Measurements from ENCODE around the gene BHMT. TPM values are rescaled to one million over a fixed set of nuclear protein-coding genes. Genes with fewer than 3 reads are reported as not detected.

Gene BHMT
- total RNA-seq, 2 donors from 2014 or later: not detected

- no peak overlapping the region for H3K4me3 ChIP-seq
- H3K27me3 ChIP-seq: no peaks in the 10 kb centered on the region
- intact Hi-C loops (cut with DNase I): loop anchor here (10.0 kb wide), 2 partner anchors 109 to 331 kb away; no protein-coding TSS in a partner anchor
- TF ChIP-seq, protein P1, sequence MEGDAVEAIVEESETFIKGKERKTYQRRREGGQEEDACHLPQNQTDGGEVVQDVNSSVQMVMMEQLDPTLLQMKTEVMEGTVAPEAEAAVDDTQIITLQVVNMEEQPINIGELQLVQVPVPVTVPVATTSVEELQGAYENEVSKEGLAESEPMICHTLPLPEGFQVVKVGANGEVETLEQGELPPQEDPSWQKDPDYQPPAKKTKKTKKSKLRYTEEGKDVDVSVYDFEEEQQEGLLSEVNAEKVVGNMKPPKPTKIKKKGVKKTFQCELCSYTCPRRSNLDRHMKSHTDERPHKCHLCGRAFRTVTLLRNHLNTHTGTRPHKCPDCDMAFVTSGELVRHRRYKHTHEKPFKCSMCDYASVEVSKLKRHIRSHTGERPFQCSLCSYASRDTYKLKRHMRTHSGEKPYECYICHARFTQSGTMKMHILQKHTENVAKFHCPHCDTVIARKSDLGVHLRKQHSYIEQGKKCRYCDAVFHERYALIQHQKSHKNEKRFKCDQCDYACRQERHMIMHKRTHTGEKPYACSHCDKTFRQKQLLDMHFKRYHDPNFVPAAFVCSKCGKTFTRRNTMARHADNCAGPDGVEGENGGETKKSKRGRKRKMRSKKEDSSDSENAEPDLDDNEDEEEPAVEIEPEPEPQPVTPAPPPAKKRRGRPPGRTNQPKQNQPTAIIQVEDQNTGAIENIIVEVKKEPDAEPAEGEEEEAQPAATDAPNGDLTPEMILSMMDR (IDR thresholded peaks at IDR 0.05): peak; percentile 52 to 76 (median 74)
- TF ChIP-seq POLR2A (IDR thresholded peaks at IDR 0.05): no peak
- ATAC-seq (peak; percentile 89), DNase-seq (peak; percentile 71 to 83 (median 72))
- H3K27ac ChIP-seq: peak overlapping the region in 3 of 4 donors; percentile 14 to 39 (median 31)
- no peaks in the 10 kb centered on the region for H3K9me3 ChIP-seq
- H3K4me1 ChIP-seq: peaks cover 13% of the 10 kb centered on the region
- H3K36me3 ChIP-seq (replicated peaks in 1 of 2; ENCODE audit: insufficient read depth in 1 of 2, low read depth in 2 of 2): no peaks in the 10 kb centered on the region
- WGBS, 2 donors: 1 to 3% methylated on average over 11 of the region's 11 CpGs
Observed at GRCh38 chr5:79133657-79134451, 22.2 kb downstream of the BHMT start.

DNA sequence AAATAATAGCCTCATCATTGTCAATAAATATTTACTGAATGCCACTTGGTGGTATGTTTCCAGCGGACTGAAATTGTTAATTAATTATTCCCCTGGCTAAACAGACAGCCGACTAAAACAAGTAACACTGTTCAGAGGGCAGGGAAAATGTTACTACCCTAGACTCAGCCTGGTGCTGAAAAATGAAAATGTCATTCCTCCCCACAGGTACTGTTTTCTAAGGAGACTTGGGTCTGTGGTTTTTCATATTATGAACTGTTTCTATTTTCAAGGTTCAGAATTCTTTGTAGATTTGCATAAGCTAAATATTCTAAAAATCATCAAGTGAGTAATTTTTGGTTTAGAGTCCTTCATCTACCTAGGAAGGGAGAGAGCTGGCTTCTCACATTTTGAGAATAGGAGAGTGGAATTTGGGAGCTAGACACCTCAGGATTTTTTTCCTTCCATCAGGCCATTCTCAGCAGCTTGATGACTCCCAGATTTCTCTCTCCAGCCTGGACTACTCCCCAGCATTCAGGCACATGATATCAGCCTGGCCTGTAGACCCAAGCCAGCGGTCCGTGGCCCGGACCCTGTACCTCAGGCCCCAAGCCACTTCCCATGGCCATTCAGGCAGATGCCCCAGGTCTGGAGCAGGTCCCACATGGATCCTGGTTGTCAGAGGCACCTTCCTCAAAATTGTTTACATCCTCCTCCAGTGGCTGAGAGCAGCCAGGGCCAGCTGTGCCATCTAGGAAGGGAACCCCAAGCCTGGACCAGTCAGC lies 24.4 kb downstream of the BHMT start:
- Histone ChIP-seq H3K4me3 (no peak overlapping the region), H3K4me1 (peaks cover 13% of the 10 kb centered on the region), H3K9me3 (no peaks in the 10 kb centered on the region), H3K36me3 (replicated peaks in 1 of 2; ENCODE audit: insufficient read depth in 1 of 2, low read depth in 2 of 2) (no peaks in the 10 kb centered on the region), H3K27ac (no peak overlapping the region), H3K27me3 (no peaks in the 10 kb centered on the region)
- no peak for DNase-seq
- 72 to 81% methylated on average over 4 to 5 of the region's 5 CpGs for WGBS, 2 donors
- no peak for ATAC-seq
- intact Hi-C loops (cut with DNase I): loop anchor here (10.0 kb wide), 2 partner anchors 111 to 329 kb away; no protein-coding TSS in a partner anchor
- TF ChIP-seq, protein P1 (IDR thresholded peaks at IDR 0.05): no peak
- TF ChIP-seq POLR2A (IDR thresholded peaks at IDR 0.05): no peak

DNA sequence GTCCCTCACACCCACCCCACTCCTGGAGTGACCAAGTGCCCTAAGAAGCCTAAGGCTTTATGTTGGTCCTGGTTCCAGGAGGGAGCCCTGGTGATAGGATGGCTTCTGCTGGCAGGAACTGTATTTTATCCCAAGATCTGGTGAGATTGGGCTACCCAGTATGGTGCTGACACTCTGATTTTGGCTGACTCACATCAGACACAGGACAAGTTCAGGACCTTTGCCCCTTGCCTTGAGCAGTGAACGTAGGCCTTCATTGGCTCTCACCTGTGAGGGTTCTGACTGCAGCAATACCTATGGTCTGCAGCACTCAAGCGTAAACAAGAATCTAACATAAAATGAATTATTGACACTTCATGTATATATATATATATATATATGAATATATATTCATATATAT lies 25.0 kb downstream of the BHMT start:
- TF ChIP-seq, protein P1 (IDR thresholded peaks at IDR 0.05): no peak
- TF ChIP-seq POLR2A (IDR thresholded peaks at IDR 0.05): no peak
- WGBS, 2 donors: 57 to 95% methylated on average over 2 of the region's 2 CpGs
- H3K27me3 ChIP-seq: no peaks in the 10 kb centered on the region
- H3K36me3 ChIP-seq (replicated peaks in 1 of 2; ENCODE audit: insufficient read depth in 1 of 2, low read depth in 2 of 2): no peaks in the 10 kb centered on the region
- DNase-seq (no peak), ATAC-seq (no peak)
- no peak overlapping the region for H3K27ac ChIP-seq
- no peak overlapping the region for H3K4me3 ChIP-seq
- intact Hi-C loops (cut with DNase I): loop anchor here (10.0 kb wide), 2 partner anchors 112 to 328 kb away; no protein-coding TSS in a partner anchor
- H3K4me1 ChIP-seq: peaks cover 13% of the 10 kb centered on the region
- no peaks in the 10 kb centered on the region for H3K9me3 ChIP-seq

- ATAC-seq: no peak
- Histone ChIP-seq H3K4me1 (no peaks in the 10 kb centered on the region), H3K9me3 (no peaks in the 10 kb centered on the region), H3K27me3 (no peaks in the 10 kb centered on the region), H3K27ac (no peak overlapping the region), H3K4me3 (no peak overlapping the region), H3K36me3 (replicated peaks in 1 of 2; ENCODE audit: insufficient read depth in 1 of 2, low read depth in 2 of 2) (no peaks in the 10 kb centered on the region)
- DNase-seq: no peak
- WGBS, 2 donors: 74 to 78% methylated on average over 3 of the region's 3 CpGs
- intact Hi-C loops (cut with DNase I): no loop called here
- TF ChIP-seq, protein P1 (IDR thresholded peaks at IDR 0.05): no peak
- no peak for TF ChIP-seq POLR2A (IDR thresholded peaks at IDR 0.05)
Observed at GRCh38 chr5:79140553-79140952, 28.9 kb downstream of the BHMT start.
